Fibroblast of lung (primary cell): ENCODE measurements around the gene C17orf107. TPM values are rescaled to one million over a fixed set of nuclear protein-coding genes. Genes with fewer than 3 reads are reported as not detected.

Experiments used
- DNase-seq, 2 donors: peaks; one replicate each; pipeline versions ENCODE4 v3.0.0 to v3.0.0-alpha.2; 2010; ENCODE audit warnings: low read depth in 2 of 2
- H2AFZ ChIP-seq: 2 replicates; pipeline ENCODE4 v1.5.1; 2012; ENCODE audit warnings: low read length, control low read depth, inconsistent platforms
- H3K27ac ChIP-seq: 2 replicates; pipeline ENCODE4 v1.5.1; 2011; ENCODE audit warnings: low read length, control low read depth; ENCODE audit not compliant: insufficient read depth
- H3K27me3 ChIP-seq: 2 replicates; pipeline ENCODE4 v1.5.1; 2011; ENCODE audit warnings: mild to moderate bottlenecking, low read length; ENCODE audit not compliant: control insufficient read depth, insufficient read depth
- H3K36me3 ChIP-seq: 2 replicates; pipeline ENCODE4 v1.5.1; 2011; ENCODE audit warnings: low read length; ENCODE audit not compliant: control insufficient read depth, insufficient read depth
- H3K4me1 ChIP-seq: 2 replicates; pipeline ENCODE4 v1.5.1; 2011; ENCODE audit warnings: low read length; ENCODE audit not compliant: control insufficient read depth, insufficient read depth; ENCODE audit errors: extremely low read depth
- H3K4me2 ChIP-seq: 2 replicates; pipeline ENCODE4 v1.5.1; 2011; ENCODE audit warnings: low read length, control low read depth; ENCODE audit not compliant: insufficient read depth; ENCODE audit errors: extremely low read depth
- H3K4me3 ChIP-seq, 4 experiments: fragments of 200-600 bp in 1 of 4; sonication (generic) in 1 of 4; replicated peaks in 1 of 4; 2 replicates each; pipeline ENCODE4 v1.5.1; 2011 to 2016; ENCODE audit warnings: low read length in 4 of 4, low read depth in 3 of 4, mild to moderate bottlenecking in 3 of 4, control low read depth in 2 of 4, inconsistent platforms in 1 of 4, mixed read lengths in 1 of 4; ENCODE audit not compliant: insufficient read depth in 1 of 4; ENCODE audit errors: control extremely low read depth in 1 of 4
- H3K79me2 ChIP-seq: 2 replicates; pipeline ENCODE4 v1.5.1; 2012; ENCODE audit warnings: mild to moderate bottlenecking, low read length, inconsistent platforms; ENCODE audit not compliant: control insufficient read depth, insufficient read depth
- H3K9ac ChIP-seq: 2 replicates; pipeline ENCODE4 v1.5.1; 2011; ENCODE audit warnings: mild to moderate bottlenecking, low read length, control low read depth; ENCODE audit not compliant: insufficient read depth
- H3K9me3 ChIP-seq: 2 replicates; pipeline ENCODE4 v1.5.1; 2012; ENCODE audit warnings: low read depth, low read length; ENCODE audit not compliant: control insufficient read depth, insufficient read depth
- H4K20me1 ChIP-seq: 2 replicates; pipeline ENCODE4 v1.5.1; 2011; ENCODE audit warnings: low read length; ENCODE audit not compliant: control insufficient read depth, insufficient read depth; ENCODE audit errors: extremely low read depth
- EZH2 ChIP-seq: IDR thresholded peaks from 2 replicates; pipeline ENCODE4 v1.5.1; 2012; ENCODE audit warnings: low read length, control low read depth, mild to moderate bottlenecking; ENCODE audit errors: missing control alignments
- polyA minus RNA-seq: library from RNA; depleted of rRNA, polyadenylated mRNA; stranded (reverse); fragments of >200 nt; gene quantifications from 2 replicates; pipeline ENCODE4 v1.2.3, GENCODE V29; 2011; ENCODE audit warnings: low replicate concordance
- polyA plus RNA-seq, 2 donors: library from polyadenylated mRNA; depleted of rRNA in 1 of 2; stranded (reverse) in 1 of 2; unstranded in 1 of 2; fragments of >200 nt; gene quantifications; 2 replicates each; pipeline ENCODE4 v1.2.1, GENCODE V29; 2011 to 2012; ENCODE audit warnings: missing spikeins in 1 of 2
- total RNA-seq: library from RNA; depleted of rRNA; stranded (reverse); fragments of >200 nt; gene quantifications from 2 replicates; pipeline ENCODE4 v1.2.1, GENCODE V29; 2014
- TF ChIP-seq, protein P1 (sequence below), 2 donors: IDR thresholded peaks in 1 of 2; conservative IDR thresholded peaks in 1 of 2; 1 replicate in 1 of 2; 2 replicates in 1 of 2; pipeline ENCODE4 v1.5.1; 2011 to 2012; ENCODE audit warnings: low read length in 2 of 2, control low read depth in 1 of 2, inconsistent platforms in 1 of 2, low read depth in 1 of 2, mild to moderate bottlenecking in 1 of 2

C17orf107 gene
- total RNA-seq (1.8 and 2.3 TPM in 2 replicates), polyA plus RNA-seq (0.34 and 0.67 TPM in 2 replicates), polyA minus RNA-seq (0.63 and 1.1 TPM in 2 replicates)
- 0.62 and 1.6 TPM in 2 replicates for polyA plus RNA-seq (2012)

DNA sequence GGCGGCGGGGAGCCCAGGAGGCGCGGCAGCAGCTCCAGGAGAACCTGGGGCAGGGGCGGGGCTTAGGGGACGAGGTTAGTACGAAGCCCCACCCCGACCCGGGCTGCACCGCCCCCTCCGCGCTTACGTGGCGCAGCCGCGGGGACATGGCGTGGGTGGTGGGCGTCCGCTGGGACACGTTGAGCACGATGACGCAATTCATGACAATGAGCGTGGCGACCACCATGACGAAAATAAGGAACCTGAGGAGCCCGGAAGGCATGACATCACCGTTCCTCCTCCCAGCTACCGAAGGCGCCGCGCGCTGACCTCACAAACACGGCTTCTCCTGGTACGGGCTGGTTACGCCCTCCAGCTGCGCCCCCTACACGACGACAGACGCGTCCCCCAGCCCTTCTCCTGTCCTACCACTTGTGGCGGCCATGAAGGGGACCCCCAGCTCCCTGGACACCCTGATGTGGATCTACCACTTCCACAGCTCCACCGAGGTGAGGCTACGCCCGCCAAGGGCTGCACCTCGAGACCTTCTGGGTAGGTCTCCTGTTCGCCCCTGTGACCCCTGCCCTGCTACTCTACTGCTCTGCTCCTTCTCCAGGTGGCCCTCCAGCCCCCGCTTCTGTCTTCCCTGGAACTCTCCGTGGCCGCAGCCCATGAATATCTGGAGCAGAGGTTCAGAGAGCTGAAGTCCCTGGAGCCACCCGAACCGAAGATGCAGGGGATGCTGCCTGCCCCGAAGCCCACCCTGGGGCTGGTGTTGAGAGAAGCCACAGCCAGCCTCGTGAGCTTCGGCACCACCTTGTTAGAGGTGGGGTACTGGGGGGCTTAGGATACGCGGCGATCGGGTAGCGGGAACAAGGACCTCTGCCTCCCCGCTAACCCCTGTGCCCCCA is at the start of gene C17orf107:
C17orf107 (plus strand) TSS at position 196 of the 890 bp plus-strand sequence; CDS start at position 423, 227 bp downstream.
- H3K79me2 ChIP-seq = no peaks in the 10 kb centered on the region
- peak within 1 kb of the TSS; percentile 37 for H3K9ac ChIP-seq
- no peaks in the 10 kb centered on the region for H3K27me3 ChIP-seq
- H2AFZ ChIP-seq = peak within 1 kb of the TSS; percentile 30
- peak within 1 kb of the TSS in 3 of 4 experiments; percentile 21 to 67 (median 42) for H3K4me3 ChIP-seq
- no peaks in the 10 kb centered on the region for H3K9me3 ChIP-seq
- H3K4me2 ChIP-seq = peak within 1 kb of the TSS; percentile 51
- H3K27ac ChIP-seq = no peak within 1 kb of the TSS
- H3K4me1 ChIP-seq = peaks cover 4% of the 10 kb centered on the region
- peak; percentile 72 to 81 for DNase-seq
- TF ChIP-seq, protein P1, sequence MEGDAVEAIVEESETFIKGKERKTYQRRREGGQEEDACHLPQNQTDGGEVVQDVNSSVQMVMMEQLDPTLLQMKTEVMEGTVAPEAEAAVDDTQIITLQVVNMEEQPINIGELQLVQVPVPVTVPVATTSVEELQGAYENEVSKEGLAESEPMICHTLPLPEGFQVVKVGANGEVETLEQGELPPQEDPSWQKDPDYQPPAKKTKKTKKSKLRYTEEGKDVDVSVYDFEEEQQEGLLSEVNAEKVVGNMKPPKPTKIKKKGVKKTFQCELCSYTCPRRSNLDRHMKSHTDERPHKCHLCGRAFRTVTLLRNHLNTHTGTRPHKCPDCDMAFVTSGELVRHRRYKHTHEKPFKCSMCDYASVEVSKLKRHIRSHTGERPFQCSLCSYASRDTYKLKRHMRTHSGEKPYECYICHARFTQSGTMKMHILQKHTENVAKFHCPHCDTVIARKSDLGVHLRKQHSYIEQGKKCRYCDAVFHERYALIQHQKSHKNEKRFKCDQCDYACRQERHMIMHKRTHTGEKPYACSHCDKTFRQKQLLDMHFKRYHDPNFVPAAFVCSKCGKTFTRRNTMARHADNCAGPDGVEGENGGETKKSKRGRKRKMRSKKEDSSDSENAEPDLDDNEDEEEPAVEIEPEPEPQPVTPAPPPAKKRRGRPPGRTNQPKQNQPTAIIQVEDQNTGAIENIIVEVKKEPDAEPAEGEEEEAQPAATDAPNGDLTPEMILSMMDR (conservative IDR thresholded peaks at IDR 0.05 in 1 of 2, IDR thresholded peaks at IDR 0.05 in 1 of 2; ENCODE audit: low read depth in 1 of 2, low read length in 2 of 2) = no peak
- TF ChIP-seq EZH2 = no peak
- H4K20me1 ChIP-seq = no peaks in the 10 kb centered on the region
- H3K36me3 ChIP-seq = peaks cover 16% of the 10 kb centered on the region

DNA sequence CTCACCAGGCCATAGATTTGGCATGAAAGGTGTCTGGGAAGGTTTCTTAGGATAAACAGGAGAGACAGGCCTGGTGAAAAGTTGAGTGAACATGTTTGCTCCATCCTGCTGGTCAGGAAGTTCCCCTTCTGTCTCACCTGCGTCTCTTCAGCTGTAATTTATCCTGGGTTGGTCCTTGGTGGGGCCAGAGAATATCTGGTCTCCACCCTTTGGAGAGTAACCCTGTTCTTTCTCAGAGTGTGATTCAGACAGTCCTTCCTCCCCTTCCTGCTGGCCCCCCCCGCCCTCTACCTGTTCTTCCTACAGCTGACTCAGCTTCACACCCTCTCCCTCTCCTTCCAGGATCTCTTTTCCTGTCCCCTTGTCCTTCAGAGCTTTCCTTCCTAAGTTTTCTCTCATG is 49.1 kb upstream of the C17orf107 start:
- Histone ChIP-seq H3K79me2 (peaks cover 10% of the 10 kb centered on the region), H3K27me3 (no peaks in the 10 kb centered on the region), H3K4me2 (no peak overlapping the region), H3K36me3 (no peaks in the 10 kb centered on the region), H3K27ac (no peak overlapping the region), H3K4me1 (peaks cover 3% of the 10 kb centered on the region), H2AFZ (no peak overlapping the region), H4K20me1 (no peaks in the 10 kb centered on the region), H3K9me3 (no peaks in the 10 kb centered on the region), H3K9ac (no peak overlapping the region), H3K4me3 (no peak overlapping the region)
- no peak for DNase-seq
- TF ChIP-seq, protein P1 (conservative IDR thresholded peaks at IDR 0.05 in 1 of 2, IDR thresholded peaks at IDR 0.05 in 1 of 2; ENCODE audit: low read depth in 1 of 2, low read length in 2 of 2) = no peak
- TF ChIP-seq EZH2 = no peak

DNA sequence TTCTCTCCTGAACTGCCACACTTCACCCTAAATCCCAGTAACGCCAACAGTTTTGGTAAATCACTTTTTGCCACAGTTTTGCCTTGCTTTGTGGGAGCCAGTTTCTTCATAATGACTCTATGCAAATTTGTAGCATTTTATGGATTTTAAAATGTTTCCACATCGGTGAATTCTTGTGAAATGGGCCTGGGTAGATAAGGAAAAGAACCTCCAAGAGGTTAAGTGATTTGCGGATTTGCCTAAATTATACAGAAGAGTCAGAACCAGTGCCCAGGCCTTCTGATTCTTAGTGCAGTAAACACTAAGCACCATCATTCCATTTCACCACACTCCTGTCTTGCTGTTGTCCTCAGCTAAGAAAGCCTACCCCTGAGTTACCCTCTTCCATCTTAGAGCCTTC is 48.3 kb upstream of the C17orf107 start:
- Histone ChIP-seq H3K27me3 (no peaks in the 10 kb centered on the region), H3K27ac (no peak overlapping the region), H3K36me3 (no peaks in the 10 kb centered on the region), H2AFZ (no peak overlapping the region), H4K20me1 (no peaks in the 10 kb centered on the region), H3K79me2 (peaks cover 8% of the 10 kb centered on the region), H3K4me3 (no peak overlapping the region), H3K4me2 (no peak overlapping the region), H3K9ac (no peak overlapping the region), H3K9me3 (no peaks in the 10 kb centered on the region), H3K4me1 (peaks cover 3% of the 10 kb centered on the region)
- TF ChIP-seq, protein P1 (conservative IDR thresholded peaks at IDR 0.05 in 1 of 2, IDR thresholded peaks at IDR 0.05 in 1 of 2; ENCODE audit: low read depth in 1 of 2, low read length in 2 of 2) = no peak
- TF ChIP-seq EZH2 = no peak
- no peak for DNase-seq
